Retinal pigment epithelial cell (primary cell): ENCODE results near the gene NCAPD2.
"Not testable (repeated sequence)": the region's sequence is repeated elsewhere in the genome, so short reads cannot be mapped to it uniquely, and the experiment has no call there.

Experiments
- DNase-seq: peaks from one replicate; pipeline ENCODE4 v3.0.0-alpha.2; 2010; ENCODE audit warnings: low read depth
- H3K4me3 ChIP-seq: 2 replicates; pipeline ENCODE4 v1.5.1; 2011; ENCODE audit warnings: mild to moderate bottlenecking, low read length, control low read depth, moderate library complexity
- CTCF ChIP-seq: conservative IDR thresholded peaks from 2 replicates; pipeline ENCODE4 v1.5.1; 2011; ENCODE audit warnings: low read depth, low read length, control low read depth, inconsistent platforms

Gene NCAPD2

GRCh38 chr12:6471989-6472360 lies 21.9 kb upstream of the NCAPD2 start:
- no peak for DNase-seq

GRCh38 chr12:6472491-6472890 lies 21.4 kb upstream of the NCAPD2 start:
- TF ChIP-seq CTCF, result no peak

More at GRCh38 chr12:6471989-6472360, 21.9 kb upstream of the NCAPD2 start:
- TF ChIP-seq CTCF, result no peak
- no peak overlapping the region for H3K4me3 ChIP-seq

GRCh38 chr12:6475233-6475975 lies 18.5 kb upstream of the NCAPD2 start:
- not testable (repeated sequence) for DNase-seq, H3K4me3 ChIP-seq

More at GRCh38 chr12:6472491-6472890, 21.4 kb upstream of the NCAPD2 start:
- H3K4me3 ChIP-seq, result no peak overlapping the region
- DNase-seq, result no peak

- no peak for TF ChIP-seq CTCF
- no peak overlapping the region for H3K4me3 ChIP-seq
- DNase-seq, result no peak
These were observed 17.4 kb upstream of the NCAPD2 start for GRCh38 chr12:6476489-6476888.

- not testable (repeated sequence) for H3K4me3 ChIP-seq, DNase-seq
These were observed 16.1 kb upstream of the NCAPD2 start for GRCh38 chr12:6477601-6478377.

GRCh38 chr12:6478416-6478815 lies 15.5 kb upstream of the NCAPD2 start:
- no peak for DNase-seq
- H3K4me3 ChIP-seq, result no peak overlapping the region
- no peak for TF ChIP-seq CTCF

GRCh38 chr12:6488240-6488639 lies 5.7 kb upstream of the NCAPD2 start:
- no peak overlapping the region for H3K4me3 ChIP-seq
- no peak for TF ChIP-seq CTCF
- no peak for DNase-seq

- no peak overlapping the region for H3K4me3 ChIP-seq
- DNase-seq, result no peak
- TF ChIP-seq CTCF, result no peak
These were observed 4.5 kb upstream of the NCAPD2 start for GRCh38 chr12:6489449-6489848.

- DNase-seq, result not testable (repeated sequence)
These were observed 3.2 kb upstream of the NCAPD2 start for GRCh38 chr12:6490673-6491072.

More at GRCh38 chr12:6490673-6491072, 3.2 kb upstream of the NCAPD2 start:
- H3K4me3 ChIP-seq, result not testable (repeated sequence)
